HG03103 (cell line): ENCODE data around the gene SDHAF1.
A peak's percentile ranks its signal among the peaks of the same experiment; 100 is the strongest.
"Not testable (repeated sequence)": the region's sequence is repeated elsewhere in the genome, so short reads cannot be mapped to it uniquely, and the experiment has no call there.

Experiments used
- ATAC-seq: cut with Tn5 transposase; IDR thresholded peaks from one replicate; pipeline ENCODE4 v1.9.1; 2021; ENCODE audit warnings: low read depth; ENCODE audit not compliant: unreplicated experiment

SDHAF1 gene

DNA sequence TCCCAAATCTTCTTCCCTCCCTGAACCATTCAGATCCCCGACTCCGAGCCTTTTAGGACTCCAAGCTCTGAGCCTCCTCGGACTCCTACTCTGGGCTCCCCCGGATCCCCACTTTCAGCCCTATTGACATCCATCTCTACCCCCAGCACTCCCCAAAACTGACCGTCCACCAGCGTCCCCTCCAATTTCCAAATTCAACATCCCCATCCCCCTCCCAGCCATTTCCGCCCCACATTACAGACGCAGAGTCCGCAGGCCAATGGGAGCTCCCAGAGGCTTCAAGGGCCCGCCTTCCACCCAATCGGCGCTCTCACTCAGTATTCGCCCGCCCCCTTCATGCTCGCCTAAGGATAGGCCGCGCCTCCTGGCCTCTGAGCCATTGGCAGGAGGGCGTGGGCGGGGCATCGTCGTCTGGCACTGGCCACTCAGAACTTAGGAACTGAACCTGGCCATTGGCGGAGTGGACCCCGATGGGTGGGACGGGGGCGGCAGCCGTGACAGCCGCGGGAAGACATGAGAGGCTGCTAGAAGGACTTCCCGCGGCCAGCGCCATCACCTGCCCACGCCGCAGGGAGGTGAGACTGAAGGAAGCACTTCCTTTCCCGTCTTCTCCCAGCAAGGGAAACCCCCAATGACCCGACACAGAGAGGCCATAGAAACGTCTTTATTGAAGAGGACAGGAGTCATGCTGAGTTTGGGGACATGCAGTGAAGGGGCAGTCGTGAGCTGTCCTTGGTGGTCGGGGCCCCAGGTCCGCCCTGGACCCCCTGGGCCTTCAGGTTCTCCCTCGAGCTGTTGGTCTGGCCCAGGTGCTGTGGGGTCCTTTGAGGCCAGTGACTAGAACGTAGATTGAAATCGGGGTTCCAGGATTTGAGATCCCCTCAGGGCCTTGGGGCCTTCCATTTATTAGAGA is 19.3 kb downstream of the SDHAF1 start, which contains the start of gene ALKBH6:
ALKBH6 (minus strand) TSS at position 202 of the 913 bp plus-strand sequence. CDS start 816 bp downstream, outside the sequence.
- ATAC-seq, result peak; percentile 92

DNA sequence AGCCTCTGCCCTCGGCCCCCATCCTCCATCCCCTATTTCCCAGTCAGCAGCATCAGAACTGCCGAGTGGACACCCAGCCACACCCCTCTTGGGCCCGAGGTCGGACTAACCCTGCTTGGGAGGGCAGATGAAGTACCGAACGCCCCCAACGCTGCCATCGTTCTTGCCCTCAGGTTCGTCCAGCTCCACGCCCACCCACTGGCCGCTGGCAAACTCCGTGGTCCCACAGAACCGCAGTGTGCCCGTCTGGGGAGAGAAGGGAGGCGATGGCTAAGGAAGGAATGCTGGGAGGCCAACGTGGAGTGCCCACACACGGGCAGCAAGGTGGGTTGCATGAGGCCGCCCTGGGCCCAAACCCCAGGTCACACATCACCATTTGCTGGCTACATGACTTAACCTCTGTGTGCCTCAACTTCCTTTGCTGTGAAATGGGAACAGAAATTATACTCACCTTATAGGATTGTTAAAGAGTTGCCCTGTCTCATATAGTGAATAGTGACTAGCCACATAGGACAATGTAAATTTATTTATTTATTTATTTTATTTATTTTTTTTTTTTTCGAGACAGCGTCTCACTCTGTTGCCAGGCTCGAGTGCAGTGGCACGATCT is 24.2 kb downstream of the SDHAF1 start:
- no peak for ATAC-seq

DNA sequence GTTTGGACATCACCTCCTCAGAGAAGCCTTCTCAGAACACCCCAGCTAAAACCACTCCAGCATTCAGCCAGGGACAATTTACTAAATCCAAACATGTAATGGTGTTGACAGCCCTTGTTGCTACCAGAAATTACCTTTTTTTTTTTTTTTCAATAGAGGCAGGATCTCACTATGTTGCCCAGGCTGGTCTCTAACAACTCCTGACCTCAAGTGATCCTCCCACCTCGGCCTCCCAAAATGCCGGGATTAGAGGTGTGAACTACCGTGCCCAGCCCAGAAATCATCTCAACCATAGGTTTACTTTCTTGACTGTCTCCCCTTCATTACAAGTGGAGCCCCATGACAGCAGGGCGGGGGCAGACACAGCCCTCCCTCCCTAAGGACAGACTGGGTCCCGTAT is 28.4 kb downstream of the SDHAF1 start:
- ATAC-seq, result no peak

DNA sequence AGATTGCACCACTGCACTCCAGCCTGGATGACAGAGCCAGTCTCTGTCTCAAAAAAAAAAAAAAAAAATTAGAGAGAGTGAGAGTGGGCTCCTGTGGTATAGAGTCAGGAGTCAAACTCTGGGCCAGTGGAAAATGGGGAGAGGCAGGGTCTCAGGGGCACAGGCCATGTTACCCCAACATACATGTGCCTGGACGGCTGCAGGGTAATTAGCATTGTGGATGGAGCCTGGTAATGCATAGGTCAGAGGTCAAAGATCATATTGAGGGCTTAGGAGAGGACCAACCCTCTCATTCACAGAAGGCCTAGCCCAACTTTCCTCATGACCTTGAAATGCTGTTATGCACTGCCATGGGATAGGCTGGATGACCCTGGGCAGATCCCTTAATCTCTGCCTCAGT is 30.6 kb downstream of the SDHAF1 start:
- no peak for ATAC-seq

DNA sequence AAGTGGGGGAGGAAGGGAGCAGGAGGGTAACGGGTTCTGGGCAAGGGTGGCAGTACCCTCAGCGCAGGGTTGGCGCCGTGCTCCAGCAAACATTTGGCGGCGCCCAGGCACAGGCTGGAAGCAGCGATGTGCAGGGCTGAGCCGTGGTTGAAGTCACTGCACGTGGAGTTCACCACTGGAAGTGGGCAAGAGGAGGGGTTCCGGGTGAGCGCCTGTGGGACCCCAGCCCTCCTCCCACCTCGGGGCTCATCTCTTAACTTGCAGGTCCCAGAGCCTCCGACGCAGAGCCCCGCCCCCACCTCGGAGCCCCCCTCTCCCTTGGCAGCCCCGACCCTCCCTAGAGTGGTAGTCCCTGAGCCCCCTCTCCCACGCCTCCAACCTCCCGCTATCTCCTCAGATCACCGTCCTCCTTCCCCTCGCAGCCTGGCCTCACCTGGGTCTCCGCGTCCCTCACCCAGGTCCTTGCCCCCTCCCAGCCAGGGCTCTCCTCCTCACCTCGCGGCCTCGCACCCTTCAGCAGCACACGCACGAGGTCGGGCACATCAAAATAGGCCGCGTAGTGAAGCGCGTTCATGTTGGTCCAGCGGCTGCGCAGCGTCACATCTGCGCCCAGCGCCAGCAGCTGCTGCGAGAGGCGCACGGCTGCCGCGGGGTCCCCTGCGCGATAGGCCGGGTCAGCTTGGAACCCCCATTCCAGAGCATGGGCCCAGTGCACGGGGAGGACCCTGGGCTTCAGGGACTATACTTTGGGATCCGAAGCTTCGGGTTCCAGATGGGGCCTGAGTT is 31.3 kb downstream of the SDHAF1 start:
- ATAC-seq, result no peak

DNA sequence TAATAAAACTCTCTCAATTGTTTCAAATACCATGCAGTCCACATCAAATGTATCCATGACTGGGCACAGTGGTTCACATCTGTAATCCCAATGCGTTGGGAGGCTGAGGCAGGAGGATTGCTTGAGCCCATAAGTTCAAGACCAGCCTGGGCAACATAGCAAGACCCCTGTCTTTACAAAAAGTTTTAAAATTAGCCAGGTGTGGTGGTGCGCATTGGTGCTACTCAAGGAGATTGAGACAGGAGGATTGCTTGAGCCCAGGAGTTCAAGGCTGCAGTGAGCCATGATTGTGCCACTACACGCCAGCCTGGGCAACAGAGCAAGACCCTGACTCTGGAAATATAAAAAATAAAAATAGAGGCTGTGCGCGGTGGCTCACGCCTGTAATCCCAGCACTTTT is 32.7 kb downstream of the SDHAF1 start:
- no peak for ATAC-seq

DNA sequence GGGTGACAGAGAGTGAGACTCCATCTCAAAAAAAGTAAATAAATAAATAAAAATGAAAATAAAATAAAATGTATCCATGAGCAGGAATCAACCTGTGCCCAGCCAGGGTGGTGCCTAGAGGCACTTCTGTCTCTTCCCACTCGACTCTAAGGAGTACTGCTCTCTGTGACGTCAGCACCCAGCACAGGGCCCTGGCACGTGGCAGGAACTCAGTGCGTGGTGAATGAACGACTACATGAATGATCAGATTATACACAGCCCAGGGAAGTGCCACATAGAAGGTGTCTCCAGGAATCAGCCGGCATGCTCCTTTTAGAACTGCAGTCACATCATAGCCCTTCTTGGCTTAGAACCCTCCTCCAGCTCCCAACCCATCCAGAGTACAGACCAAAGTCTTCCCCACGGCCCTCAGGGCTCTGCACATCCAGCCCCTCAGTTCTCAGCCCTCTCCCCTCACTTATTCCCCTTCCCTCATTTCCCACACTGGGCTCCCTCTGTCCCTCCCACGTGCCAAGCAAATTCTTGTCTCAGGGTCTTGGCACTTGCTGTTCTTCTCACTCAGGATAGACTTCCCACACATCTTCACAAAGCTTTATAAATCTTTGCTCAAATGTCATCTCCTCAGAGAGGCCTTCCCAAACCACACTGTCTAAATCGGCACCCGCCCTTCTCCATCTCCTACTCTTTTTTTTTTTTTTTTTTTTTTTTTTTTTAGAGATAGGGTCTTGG is 33.5 kb downstream of the SDHAF1 start:
- ATAC-seq, result no peak

DNA sequence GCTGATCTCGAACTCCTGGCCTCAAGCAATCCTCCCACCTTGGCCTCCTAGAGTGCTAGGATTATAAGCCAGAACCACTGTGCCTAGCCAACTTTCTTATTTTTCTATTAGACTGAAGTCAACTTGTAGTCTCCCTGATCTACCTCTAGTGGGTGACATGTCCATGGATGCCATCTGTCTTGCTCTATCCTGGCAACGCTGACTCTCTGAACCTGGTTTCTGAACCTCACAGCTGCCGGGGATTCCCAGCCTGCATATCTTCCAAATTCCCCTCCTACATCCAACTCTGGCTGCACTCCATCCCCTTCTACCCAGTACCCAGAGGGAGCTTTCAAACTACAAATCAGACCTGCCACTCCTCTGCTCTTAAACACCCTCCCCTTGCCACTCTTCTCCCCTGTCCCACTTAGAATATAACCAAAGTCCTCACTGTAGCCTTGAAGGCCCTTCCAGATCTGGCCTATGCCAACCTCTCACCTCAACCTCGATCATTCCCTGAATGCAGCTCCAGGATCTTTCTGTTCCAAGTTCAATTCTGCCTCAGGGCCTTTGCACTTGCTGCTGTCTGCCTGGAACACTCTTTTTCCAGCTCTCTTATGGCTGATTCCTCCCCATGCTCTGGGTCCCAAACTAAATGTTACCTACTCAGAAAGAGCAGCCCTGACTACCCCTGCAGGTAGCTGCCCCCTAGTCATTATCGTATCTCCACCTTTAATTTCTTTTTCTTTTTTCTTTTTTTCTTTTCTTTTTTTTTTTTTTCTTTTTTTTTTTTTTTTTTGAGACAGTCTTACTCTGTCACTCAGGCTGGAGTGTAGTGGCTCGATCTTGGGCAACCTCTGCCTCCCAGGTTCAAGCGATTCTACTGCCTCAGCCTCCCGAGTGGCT is 35.5 kb downstream of the SDHAF1 start:
- ATAC-seq, result no peak

DNA sequence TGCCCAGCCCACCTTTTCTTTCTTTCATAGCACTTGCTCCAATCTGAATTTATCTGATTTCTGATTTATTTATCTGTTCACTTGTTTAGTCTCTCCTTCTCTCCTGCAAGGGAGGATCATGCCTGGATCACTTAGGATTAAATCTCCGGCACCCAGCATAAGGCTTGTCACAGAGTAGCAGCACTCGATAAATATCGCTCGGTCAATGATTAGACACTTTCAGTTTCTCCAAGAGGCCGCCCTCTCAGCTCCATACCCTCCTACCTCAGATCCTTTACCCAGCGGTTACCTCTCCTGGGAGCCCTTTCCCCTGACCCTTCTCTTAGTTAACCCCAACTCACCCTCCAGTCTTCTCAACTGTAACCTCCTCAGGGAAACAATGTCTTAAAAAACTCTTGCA is 36.3 kb downstream of the SDHAF1 start:
- ATAC-seq, result no peak

DNA sequence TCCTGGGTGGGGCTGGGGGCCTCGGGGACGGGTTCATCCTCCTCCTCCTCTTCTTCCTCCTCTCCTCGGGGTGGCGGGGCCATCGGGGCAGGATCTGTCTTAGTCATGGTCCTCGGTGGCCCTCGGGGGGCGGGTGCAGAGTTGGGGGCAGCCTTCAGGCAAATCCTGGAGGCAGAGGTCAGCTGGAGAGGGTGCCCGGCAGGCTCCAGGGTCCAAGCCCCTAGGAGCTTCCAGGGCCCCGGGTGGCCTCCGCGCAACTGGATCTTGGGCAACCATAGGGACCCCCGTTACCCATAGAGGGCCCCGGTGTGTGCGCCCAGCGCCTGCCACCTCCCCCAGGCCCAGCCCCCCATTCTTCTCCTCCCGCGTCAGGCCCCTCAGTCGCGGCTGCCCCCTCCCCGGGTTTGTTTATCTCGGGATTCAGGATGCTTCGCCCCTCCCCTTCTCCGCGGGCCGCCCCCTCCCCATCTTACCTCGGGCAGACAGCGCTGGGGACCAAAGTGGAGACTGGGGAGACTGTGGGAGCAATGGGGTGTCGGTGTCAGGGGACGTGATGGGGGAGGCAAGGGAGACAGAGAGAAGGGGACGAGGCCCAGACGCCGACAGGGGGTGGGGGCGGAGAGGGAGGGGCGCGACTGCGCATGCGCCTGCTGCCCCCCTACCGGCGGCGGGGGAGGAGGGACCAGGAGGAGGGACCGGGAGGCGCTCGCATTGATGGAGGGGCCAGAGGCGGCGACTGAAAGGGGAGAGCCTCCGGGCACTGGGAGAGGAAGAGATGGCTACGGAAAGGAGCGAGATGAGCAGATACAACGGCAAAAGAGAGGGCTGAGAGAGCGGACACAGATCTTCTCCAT is 37.5 kb downstream of the SDHAF1 start, which contains the start of gene CLIP3:
CLIP3 (minus strand) TSS at position 623 of the 854 bp plus-strand sequence; CDS start at position 107, 516 bp downstream.
- ATAC-seq, result no peak

DNA sequence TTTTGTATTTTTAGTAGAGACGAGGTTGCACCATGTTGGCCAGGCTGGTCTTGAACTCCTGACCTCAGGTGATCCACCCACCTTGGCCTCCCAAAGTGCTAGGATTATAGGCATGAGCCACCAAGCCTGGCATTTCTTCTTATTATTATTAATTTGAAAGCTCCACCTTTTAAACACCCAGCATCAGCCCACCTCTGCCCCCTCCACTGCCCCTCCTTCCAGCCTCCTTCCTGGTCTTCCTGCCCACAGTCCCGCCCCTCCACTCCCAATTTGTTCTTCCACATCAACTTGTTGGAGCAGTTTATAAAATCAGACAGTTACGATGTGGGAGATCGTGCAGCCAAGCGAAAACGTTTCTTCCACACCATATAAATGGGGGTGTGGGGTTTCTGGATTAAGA is 45.5 kb downstream of the SDHAF1 start:
- ATAC-seq, result no peak

DNA sequence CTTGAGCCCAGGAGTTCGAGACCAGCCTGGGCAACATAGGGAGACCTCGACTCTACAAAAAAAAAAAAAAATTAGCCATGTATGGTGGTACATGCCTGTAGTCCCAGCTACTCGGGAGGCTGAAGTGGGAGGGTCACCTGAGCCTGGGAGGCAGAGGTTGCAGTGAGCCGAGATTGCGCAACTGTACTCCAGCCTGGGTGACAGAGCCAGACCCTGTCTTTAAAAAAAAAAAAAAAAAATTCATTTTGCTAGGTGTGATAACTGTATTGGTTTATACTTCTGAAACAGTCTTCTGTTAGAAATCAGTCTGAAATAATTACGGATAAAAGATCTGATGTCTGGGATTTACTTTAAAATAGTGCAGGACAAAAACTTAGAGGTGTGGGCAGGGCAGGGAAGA is 46.1 kb downstream of the SDHAF1 start:
- ATAC-seq, result not testable (repeated sequence)

DNA sequence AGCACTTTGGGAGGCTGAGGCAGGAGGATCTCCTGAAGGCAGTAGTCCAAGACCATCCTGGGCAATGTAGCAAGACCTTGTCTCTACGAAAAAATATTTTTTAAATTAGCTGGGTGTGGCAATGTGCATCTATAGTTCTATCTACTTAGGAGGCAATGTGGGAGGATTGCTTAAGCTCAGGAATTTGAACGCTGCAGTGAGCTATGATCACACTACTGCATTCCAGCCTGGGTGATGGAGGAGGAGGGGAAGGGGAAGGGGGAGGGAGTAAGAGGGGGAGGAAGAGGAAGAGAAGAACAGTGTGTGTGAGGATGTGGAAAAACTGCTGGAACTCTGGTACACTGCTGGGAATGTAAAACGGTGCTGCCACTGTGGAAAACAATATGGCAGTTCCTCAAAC is 46.8 kb downstream of the SDHAF1 start:
- ATAC-seq, result no peak

DNA sequence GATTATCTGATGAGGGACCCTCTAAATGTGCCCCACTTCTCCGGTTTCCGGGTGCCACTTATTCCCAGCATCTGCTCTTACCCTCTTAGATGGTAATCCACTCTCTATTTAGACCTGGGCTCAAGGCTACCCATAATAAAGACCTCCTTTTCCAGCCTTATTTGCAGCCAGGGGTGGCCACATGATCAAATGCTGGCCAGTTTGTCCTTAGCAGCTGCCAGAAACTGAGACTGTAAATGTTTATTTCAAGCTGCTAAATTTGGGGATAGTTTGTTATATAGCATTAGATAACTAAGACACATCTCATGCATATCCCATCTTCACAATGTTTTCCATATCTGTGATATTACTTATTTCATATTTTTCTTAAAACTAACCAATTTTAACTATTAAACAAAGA is 49.0 kb downstream of the SDHAF1 start:
- no peak for ATAC-seq
